ENCODE measurements around the gene CHTF18. TPM values are rescaled to one million over a fixed set of nuclear protein-coding genes. Genes with fewer than 3 reads are reported as not detected.
A peak's percentile ranks its signal among the peaks of the same experiment; 100 is the strongest.
"Not testable (repeated sequence)": the region's sequence is repeated elsewhere in the genome, so short reads cannot be mapped to it uniquely, and the experiment has no call there.

The CHTF18 gene
- polyA plus RNA-seq, 3 donors: 0.57 to 13.8 (median 2.2) TPM

DNA sequence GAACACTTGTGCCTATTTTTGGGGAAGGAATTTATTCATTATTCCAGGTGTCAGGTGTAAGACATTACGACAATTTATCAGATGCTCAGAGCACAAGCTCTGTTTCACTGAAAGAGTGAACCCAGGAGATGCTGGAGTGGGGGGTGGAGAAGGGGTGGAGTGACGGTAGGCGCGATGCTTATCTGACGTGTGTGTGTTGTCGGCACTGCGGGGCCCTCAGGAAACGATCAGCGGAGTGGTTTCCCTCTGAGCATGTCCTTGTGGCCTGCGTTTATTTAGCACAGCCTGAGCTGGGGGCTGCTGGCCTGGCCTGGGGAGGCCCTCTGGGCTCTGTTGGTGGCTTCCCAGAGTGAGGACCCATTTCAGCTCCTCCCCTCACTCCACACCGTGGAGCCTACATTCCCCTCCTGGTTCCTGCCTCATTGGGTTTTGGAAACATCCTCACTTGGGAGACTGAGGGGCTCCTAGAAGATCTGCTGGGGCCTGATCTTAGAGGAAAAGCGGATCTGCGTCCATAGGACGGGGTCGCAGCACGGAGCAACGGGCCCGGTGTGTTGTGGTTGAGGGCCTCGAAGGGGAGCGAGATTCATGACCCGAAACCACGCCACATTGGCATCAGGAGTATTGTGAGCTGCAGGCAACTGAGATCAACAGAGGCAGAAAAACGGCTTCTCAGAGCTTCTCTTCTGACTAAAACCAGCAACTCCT is 31.1 kb downstream of the CHTF18 start:
- Histone ChIP-seq H3K9me3 (replicated peaks in 1 of 2; ENCODE audit: control insufficient read depth in 1 of 2, insufficient read depth in 1 of 2, low read length in 2 of 2) (peaks cover 0 to 15% of the 10 kb centered on the region in 2 donors), H3K27me3 (ENCODE audit: control insufficient read depth in 2 of 2, insufficient read depth in 2 of 2, low read length in 2 of 2) (peaks cover 9 to 43% of the 10 kb centered on the region in 2 donors), H3K4me2 (replicated peaks; ENCODE audit: extremely low read depth, low read length, poor library complexity, severe bottlenecking) (no peak overlapping the region), H3K79me2 (ENCODE audit: insufficient read depth, low read length) (no peaks in the 10 kb centered on the region), H3K36me3 (replicated peaks in 1 of 2; ENCODE audit: control insufficient read depth in 1 of 2, insufficient read depth in 2 of 2, low read length in 2 of 2) (no peaks in the 10 kb centered on the region), H2AFZ (ENCODE audit: insufficient read depth, low read depth, low read length, poor library complexity, severe bottlenecking) (no peak overlapping the region), H3K9ac (ENCODE audit: insufficient read depth, low read length, poor library complexity, severe bottlenecking) (no peak overlapping the region), H3K4me3 (replicated peaks in 1 of 3; ENCODE audit: low read depth in 2 of 3, low read length in 3 of 3) (no peak overlapping the region), H3K4me1 (ENCODE audit: control insufficient read depth in 1 of 2, insufficient read depth in 2 of 2, low read length in 2 of 2) (no peaks in the 10 kb centered on the region), H3K27ac (ENCODE audit: low read depth in 1 of 2, low read length in 2 of 2) (no peak overlapping the region), H4K20me1 (ENCODE audit: insufficient read depth, low read length) (no peaks in the 10 kb centered on the region)
- no peak for TF ChIP-seq CTCF (IDR thresholded peaks at IDR 0.05)
- no peak for DNase-seq
- Mint-ChIP-seq H3K9me3 (peaks cover 0 to 9% (median 2%) of the 10 kb centered on the region in 7 donors), H3K36me3 (no peaks in the 10 kb centered on the region), H3K4me3 (no peak overlapping the region), H3K4me1 (no peaks in the 10 kb centered on the region), H3K27ac (no peak overlapping the region), H3K27me3 (ENCODE audit: low read depth in 3 of 3) (peaks cover 31 to 40% (median 36%) of the 10 kb centered on the region in 3 donors)
- WGBS (ENCODE audit: insufficient coverage): under 1% methylated on average over 21 of the region's 23 CpGs
- intact Hi-C loops (cut with micrococcal nuclease): loop anchor here in 1 of 2 donors (10.0 kb wide), 1 partner anchor 105 kb away; no protein-coding TSS in a partner anchor

DNA sequence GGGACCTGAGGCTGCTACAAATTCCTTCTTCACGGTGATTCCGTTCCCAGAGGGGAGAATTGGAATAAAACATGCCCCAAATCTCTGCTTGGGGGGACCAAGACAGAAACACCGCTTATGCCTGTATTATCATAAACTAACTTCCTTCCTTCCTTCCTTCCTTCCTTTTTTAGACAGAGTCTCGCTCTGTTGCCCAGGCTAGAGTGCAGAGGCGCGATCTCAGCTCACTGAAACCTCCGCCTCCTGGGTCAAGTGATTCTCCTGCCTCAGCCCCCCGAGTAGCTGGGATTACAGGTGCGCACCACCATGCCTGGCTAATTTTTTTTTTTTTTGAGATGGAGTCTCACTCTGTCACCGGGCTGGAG is 31.6 kb downstream of the CHTF18 start:
- not testable (repeated sequence) for H3K9ac ChIP-seq (ENCODE audit: insufficient read depth, low read length, poor library complexity, severe bottlenecking); H3K36me3 ChIP-seq (replicated peaks in 1 of 2; ENCODE audit: control insufficient read depth in 1 of 2, insufficient read depth in 2 of 2, low read length in 2 of 2); H3K79me2 ChIP-seq (ENCODE audit: insufficient read depth, low read length); H4K20me1 ChIP-seq (ENCODE audit: insufficient read depth, low read length); DNase-seq; H3K4me1 ChIP-seq (ENCODE audit: control insufficient read depth in 1 of 2, insufficient read depth in 2 of 2, low read length in 2 of 2); H3K27ac Mint-ChIP-seq; H3K4me2 ChIP-seq (replicated peaks; ENCODE audit: extremely low read depth, low read length, poor library complexity, severe bottlenecking); H2AFZ ChIP-seq (ENCODE audit: insufficient read depth, low read depth, low read length, poor library complexity, severe bottlenecking); H3K9me3 Mint-ChIP-seq; H3K27ac ChIP-seq (ENCODE audit: low read depth in 1 of 2, low read length in 2 of 2); H3K36me3 Mint-ChIP-seq; H3K4me3 ChIP-seq (replicated peaks in 1 of 3; ENCODE audit: low read depth in 2 of 3, low read length in 3 of 3); H3K4me1 Mint-ChIP-seq
- peaks cover 26 to 35% (median 32%) of the 10 kb centered on the region in 3 donors for H3K27me3 Mint-ChIP-seq (ENCODE audit: low read depth in 3 of 3)
- H3K4me3 Mint-ChIP-seq: peak overlapping the region in 1 of 2 donors; percentile 22
- H3K9me3 ChIP-seq (replicated peaks in 1 of 2; ENCODE audit: control insufficient read depth in 1 of 2, insufficient read depth in 1 of 2, low read length in 2 of 2): peaks cover 0 to 15% of the 10 kb centered on the region in 2 donors
- 6% methylated on average over 3 of the region's 10 CpGs for WGBS (ENCODE audit: insufficient coverage)
- intact Hi-C loops (cut with micrococcal nuclease): loop anchor here in 1 of 2 donors (10.0 kb wide), 1 partner anchor 105 kb away; no protein-coding TSS in a partner anchor
- H3K27me3 ChIP-seq (ENCODE audit: control insufficient read depth in 2 of 2, insufficient read depth in 2 of 2, low read length in 2 of 2): peaks cover 9 to 40% of the 10 kb centered on the region in 2 donors
